DND-41 (cell line): ENCODE measurements around the gene STEAP3.

ENCODE experiments used
- ATAC-seq: fragments of 200-7000 bp; cut with Tn5 transposase; 3 replicates; pipeline ENCODE4 v1.9.1; 2021; ENCODE audit warnings: low read depth; ENCODE audit not compliant: insufficient read depth
- DNase-seq: peaks from one replicate; pipeline ENCODE4 v3.0.0-alpha.2; 2020
- H2AFZ ChIP-seq: 2 replicates; pipeline ENCODE4 v1.6.0; 2012; ENCODE audit warnings: low read depth, low read length
- H3K27ac ChIP-seq: 2 replicates; pipeline ENCODE4 v1.5.1; 2012; ENCODE audit warnings: low read length, inconsistent platforms
- H3K27me3 ChIP-seq: fragments of 200-600 bp; sonication (generic); 2 replicates; pipeline ENCODE4 v1.6.0; 2012; ENCODE audit warnings: low read length, mild to moderate bottlenecking, inconsistent platforms; ENCODE audit not compliant: insufficient read depth, poor library complexity
- H3K36me3 ChIP-seq: 2 replicates; pipeline ENCODE4 v1.5.1; 2012; ENCODE audit warnings: low read length, inconsistent platforms; ENCODE audit not compliant: insufficient read depth
- H3K4me1 ChIP-seq: 2 replicates; pipeline ENCODE4 v1.5.1; 2012; ENCODE audit warnings: mild to moderate bottlenecking, low read length; ENCODE audit not compliant: insufficient read depth
- H3K4me2 ChIP-seq: 2 replicates; pipeline ENCODE4 v1.6.0; 2012; ENCODE audit warnings: mild to moderate bottlenecking, moderate library complexity, low read length, inconsistent platforms; ENCODE audit not compliant: insufficient read depth
- H3K4me3 ChIP-seq, 2 experiments: fragments of 200-600 bp in 1 of 2; shearing (Covaris generic) in 1 of 2; 2 replicates each; pipeline ENCODE4 v1.5.1; 2012 to 2016; ENCODE audit warnings: inconsistent platforms in 2 of 2, low read length in 2 of 2, mild to moderate bottlenecking in 2 of 2, low read depth in 1 of 2, moderate library complexity in 1 of 2
- H3K79me2 ChIP-seq: 2 replicates; pipeline ENCODE4 v1.6.0; 2012; ENCODE audit warnings: low read length, inconsistent platforms; ENCODE audit not compliant: insufficient read depth
- H3K9ac ChIP-seq: 2 replicates; pipeline ENCODE4 v1.6.0; 2012; ENCODE audit warnings: low read depth, mild to moderate bottlenecking, inconsistent platforms, low read length, moderate library complexity
- H3K9me3 ChIP-seq: 2 replicates; pipeline ENCODE4 v1.5.1; 2012; ENCODE audit warnings: low read length, moderate library complexity, mild to moderate bottlenecking, inconsistent platforms; ENCODE audit not compliant: insufficient read depth, severe bottlenecking
- H4K20me1 ChIP-seq: 2 replicates; pipeline ENCODE4 v1.6.0; 2012; ENCODE audit warnings: low read length; ENCODE audit not compliant: insufficient read depth
- EZH2 ChIP-seq: IDR thresholded peaks from 3 replicates; pipeline ENCODE4 v1.6.1; 2012; ENCODE audit warnings: borderline replicate concordance, low read depth, mild to moderate bottlenecking, moderate library complexity, low read length, inconsistent platforms; ENCODE audit not compliant: severe bottlenecking
- TF ChIP-seq, protein P1 (sequence below): IDR thresholded peaks from 2 replicates; pipeline ENCODE4 v1.5.1; 2012; ENCODE audit warnings: borderline replicate concordance, low read length, moderate library complexity, mild to moderate bottlenecking; ENCODE audit not compliant: poor library complexity, severe bottlenecking; ENCODE audit errors: extremely low read depth

The STEAP3 gene

GRCh38 chr2:119293254-119293653 is 69.6 kb downstream of the STEAP3 start:
- Histone ChIP-seq H3K4me2 (no peak overlapping the region), H3K4me1 (no peaks in the 10 kb centered on the region), H3K36me3 (no peaks in the 10 kb centered on the region), H4K20me1 (no peaks in the 10 kb centered on the region), H3K9me3 (no peaks in the 10 kb centered on the region), H3K9ac (no peak overlapping the region), H3K79me2 (no peaks in the 10 kb centered on the region), H3K27ac (no peak overlapping the region), H3K27me3 (no peaks in the 10 kb centered on the region), H3K4me3 (no peak overlapping the region), H2AFZ (no peak overlapping the region)
- TF ChIP-seq, protein P1, sequence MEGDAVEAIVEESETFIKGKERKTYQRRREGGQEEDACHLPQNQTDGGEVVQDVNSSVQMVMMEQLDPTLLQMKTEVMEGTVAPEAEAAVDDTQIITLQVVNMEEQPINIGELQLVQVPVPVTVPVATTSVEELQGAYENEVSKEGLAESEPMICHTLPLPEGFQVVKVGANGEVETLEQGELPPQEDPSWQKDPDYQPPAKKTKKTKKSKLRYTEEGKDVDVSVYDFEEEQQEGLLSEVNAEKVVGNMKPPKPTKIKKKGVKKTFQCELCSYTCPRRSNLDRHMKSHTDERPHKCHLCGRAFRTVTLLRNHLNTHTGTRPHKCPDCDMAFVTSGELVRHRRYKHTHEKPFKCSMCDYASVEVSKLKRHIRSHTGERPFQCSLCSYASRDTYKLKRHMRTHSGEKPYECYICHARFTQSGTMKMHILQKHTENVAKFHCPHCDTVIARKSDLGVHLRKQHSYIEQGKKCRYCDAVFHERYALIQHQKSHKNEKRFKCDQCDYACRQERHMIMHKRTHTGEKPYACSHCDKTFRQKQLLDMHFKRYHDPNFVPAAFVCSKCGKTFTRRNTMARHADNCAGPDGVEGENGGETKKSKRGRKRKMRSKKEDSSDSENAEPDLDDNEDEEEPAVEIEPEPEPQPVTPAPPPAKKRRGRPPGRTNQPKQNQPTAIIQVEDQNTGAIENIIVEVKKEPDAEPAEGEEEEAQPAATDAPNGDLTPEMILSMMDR = no peak
- TF ChIP-seq EZH2 = no peak
- no peak for DNase-seq
- no peak for ATAC-seq

GRCh38 chr2:119293900-119294299 is 70.3 kb downstream of the STEAP3 start:
- Histone ChIP-seq H2AFZ (no peak overlapping the region), H3K4me1 (no peaks in the 10 kb centered on the region), H4K20me1 (no peaks in the 10 kb centered on the region), H3K4me2 (no peak overlapping the region), H3K4me3 (no peak overlapping the region), H3K27ac (no peak overlapping the region), H3K9me3 (no peaks in the 10 kb centered on the region), H3K9ac (no peak overlapping the region), H3K27me3 (no peaks in the 10 kb centered on the region), H3K36me3 (no peaks in the 10 kb centered on the region), H3K79me2 (no peaks in the 10 kb centered on the region)
- DNase-seq (no peak), ATAC-seq (no peak)
- TF ChIP-seq, protein P1 = no peak
- no peak for TF ChIP-seq EZH2

- Histone ChIP-seq H3K9me3 (no peaks in the 10 kb centered on the region), H3K27me3 (no peaks in the 10 kb centered on the region), H3K4me1 (no peaks in the 10 kb centered on the region), H3K27ac (no peak overlapping the region), H2AFZ (no peak overlapping the region), H3K4me2 (no peak overlapping the region), H3K9ac (no peak overlapping the region), H3K79me2 (no peaks in the 10 kb centered on the region), H3K36me3 (no peaks in the 10 kb centered on the region), H3K4me3 (no peak overlapping the region), H4K20me1 (no peaks in the 10 kb centered on the region)
- DNase-seq (no peak), ATAC-seq (no peak)
- no peak for TF ChIP-seq EZH2
- TF ChIP-seq, protein P1 = no peak
Observed at GRCh38 chr2:119294671-119295070, 71.0 kb downstream of the STEAP3 start.

- H3K36me3 ChIP-seq = no peaks in the 10 kb centered on the region
- no peaks in the 10 kb centered on the region for H3K27me3 ChIP-seq
- H3K9ac ChIP-seq = no peak overlapping the region
- H3K4me3 ChIP-seq = no peak overlapping the region
- no peaks in the 10 kb centered on the region for H3K9me3 ChIP-seq
- no peaks in the 10 kb centered on the region for H3K4me1 ChIP-seq
- DNase-seq (no peak), ATAC-seq (no peak)
- H3K4me2 ChIP-seq = no peak overlapping the region
- no peaks in the 10 kb centered on the region for H3K79me2 ChIP-seq
- H3K27ac ChIP-seq = no peak overlapping the region
- H2AFZ ChIP-seq = no peak overlapping the region
- TF ChIP-seq, protein P1 = no peak
- TF ChIP-seq EZH2 = no peak
- no peaks in the 10 kb centered on the region for H4K20me1 ChIP-seq
Observed at GRCh38 chr2:119295688-119296375, 72.2 kb downstream of the STEAP3 start.
